GM21360 (cell line): ENCODE measurements around the gene HOXD1.

Experiments
- ATAC-seq: cut with Tn5 transposase; IDR thresholded peaks from one replicate; pipeline ENCODE4 v1.9.1; 2021; ENCODE audit warnings: mild to moderate bottlenecking, moderate library complexity; ENCODE audit not compliant: unreplicated experiment

HOXD1 gene

GRCh38 chr2:176178757-176179295 lies 9.6 kb upstream of the HOXD1 start:
- ATAC-seq: no peak

DNA sequence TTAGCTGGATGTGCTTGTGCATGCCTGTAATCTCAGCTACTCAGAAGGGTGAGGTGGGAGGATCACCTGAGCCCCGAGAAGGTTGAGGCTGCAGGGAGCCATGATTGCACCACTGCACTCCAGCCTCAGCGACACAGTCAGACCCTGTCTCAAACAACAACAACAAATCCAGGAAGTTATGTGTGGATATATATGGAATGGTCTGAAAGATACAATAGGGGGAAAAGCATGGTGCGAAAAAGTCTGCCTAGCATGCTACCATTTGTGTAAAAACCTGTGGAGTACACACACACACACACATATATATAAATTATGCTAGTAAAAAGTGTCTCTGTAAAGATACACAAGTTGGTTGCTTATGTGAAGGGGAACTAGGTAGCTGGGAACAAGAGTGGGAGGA lies 6.9 kb upstream of the HOXD1 start:
- ATAC-seq: no peak

GRCh38 chr2:176182671-176183070 lies 5.8 kb upstream of the HOXD1 start:
- no peak for ATAC-seq

DNA sequence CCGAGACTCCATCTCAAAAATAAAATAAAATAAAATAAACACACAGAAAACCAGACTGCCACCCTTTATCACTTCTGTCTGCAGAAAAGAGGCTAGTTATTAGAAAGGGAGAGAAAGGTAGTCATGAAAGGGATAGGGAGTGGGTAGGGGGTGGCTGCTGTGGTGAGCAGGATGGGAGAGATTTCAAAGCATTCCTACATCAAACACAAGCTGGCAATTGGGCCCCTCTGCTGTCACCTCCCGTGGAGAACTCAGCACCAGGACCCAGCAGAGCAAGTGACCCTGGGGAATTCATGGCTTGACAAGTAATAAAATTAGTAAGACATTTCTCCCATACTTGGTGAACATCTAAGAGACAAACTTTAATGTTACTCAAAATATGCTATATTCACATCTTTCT lies 3.7 kb upstream of the HOXD1 start:
- no peak for ATAC-seq

- no peak for ATAC-seq
Measured at GRCh38 chr2:176186024-176186423, 2.4 kb upstream of the HOXD1 start.

DNA sequence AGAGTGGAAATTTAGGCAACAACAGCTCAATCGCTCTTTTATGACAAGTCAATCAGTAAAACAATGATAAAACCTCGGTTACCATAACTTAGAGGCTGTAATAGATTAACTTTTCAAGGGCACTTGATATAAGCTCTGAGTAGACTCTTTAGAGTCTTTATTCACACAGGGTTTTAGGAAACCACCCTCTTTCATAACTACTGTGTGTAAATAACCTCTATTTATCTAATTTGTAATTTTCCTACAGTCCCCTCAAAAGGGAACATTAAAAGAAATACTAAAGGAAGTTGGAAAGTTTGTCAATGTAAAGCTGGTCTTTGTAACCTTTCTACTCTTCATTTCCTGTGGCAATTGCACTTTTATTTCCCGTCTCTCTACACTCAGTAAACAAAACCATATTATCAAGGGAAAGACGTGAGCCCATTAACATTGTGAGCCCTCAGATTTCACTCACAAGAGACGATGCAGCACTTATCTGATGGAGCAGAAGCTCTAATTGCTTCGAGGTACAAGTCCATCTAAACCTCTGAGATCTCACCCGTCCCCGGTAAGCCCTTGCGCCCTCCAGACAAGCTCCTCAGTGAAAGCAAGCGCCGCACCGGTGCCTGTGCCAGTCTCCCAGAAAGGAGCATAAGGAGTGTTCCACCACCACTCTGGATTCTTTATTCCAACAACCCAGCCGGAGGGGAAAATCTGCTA lies 1.1 kb upstream of the HOXD1 start:
- no peak for ATAC-seq

DNA sequence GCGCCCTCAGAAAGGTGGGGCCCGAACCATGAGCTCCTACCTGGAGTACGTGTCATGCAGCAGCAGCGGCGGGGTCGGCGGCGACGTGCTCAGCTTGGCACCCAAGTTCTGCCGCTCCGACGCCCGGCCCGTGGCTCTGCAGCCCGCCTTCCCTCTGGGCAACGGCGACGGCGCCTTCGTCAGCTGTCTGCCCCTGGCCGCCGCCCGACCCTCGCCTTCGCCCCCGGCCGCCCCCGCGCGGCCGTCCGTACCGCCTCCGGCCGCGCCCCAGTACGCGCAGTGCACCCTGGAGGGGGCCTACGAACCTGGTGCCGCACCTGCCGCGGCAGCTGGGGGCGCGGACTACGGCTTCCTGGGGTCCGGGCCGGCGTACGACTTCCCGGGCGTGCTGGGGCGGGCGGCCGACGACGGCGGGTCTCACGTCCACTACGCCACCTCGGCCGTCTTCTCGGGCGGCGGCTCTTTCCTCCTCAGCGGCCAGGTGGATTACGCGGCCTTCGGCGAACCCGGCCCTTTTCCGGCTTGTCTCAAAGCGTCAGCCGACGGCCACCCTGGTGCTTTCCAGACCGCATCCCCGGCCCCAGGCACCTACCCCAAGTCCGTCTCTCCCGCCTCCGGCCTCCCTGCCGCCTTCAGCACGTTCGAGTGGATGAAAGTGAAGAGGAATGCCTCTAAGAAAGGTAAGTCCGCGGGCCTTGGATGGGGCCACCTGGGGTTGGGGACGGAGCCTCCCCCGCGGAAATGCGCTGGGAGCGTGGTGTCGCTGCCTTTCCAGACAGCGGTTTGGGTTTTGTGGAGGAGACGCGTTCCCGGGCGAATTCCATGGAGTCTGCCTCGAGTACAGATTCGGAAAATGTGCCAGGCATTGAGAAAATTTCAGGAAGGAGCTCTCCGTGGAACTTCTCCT lies 559 bp downstream of the HOXD1 start:
- ATAC-seq: no peak

DNA sequence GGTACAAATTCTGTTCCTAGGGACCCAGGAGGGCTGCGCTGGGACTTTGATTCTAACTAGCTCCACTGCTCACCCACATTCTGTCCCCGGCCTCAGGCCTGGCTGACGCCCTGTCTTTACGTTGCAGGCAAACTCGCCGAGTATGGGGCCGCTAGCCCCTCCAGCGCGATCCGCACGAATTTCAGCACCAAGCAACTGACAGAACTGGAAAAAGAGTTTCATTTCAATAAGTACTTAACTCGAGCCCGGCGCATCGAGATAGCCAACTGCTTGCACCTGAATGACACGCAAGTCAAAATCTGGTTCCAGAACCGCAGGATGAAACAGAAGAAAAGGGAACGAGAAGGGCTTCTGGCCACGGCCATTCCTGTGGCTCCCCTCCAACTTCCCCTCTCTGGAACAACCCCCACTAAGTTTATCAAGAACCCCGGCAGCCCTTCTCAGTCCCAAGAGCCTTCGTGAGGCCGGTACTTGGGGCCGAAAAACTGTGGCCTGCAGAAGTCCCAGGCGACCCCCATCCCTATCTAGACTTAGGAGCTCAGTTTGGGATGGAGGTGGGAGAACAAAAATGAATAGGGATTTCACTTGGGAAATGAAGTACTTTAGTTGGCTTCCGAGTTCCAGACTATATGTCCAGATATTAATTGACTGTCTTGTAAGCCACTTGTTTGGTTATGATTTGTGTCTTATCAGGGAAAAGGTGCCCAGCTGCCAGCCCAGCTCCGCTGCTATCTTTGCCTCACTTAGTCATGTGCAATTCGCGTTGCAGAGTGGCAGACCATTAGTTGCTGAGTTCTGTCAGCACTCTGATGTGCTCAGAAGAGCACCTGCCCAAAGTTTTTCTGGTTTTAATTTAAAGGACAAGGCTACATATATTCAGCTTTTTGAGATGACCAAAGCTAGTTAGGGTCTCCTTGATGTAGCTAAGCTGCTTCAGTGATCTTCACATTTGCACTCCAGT lies 1.5 kb downstream of the HOXD1 start:
- ATAC-seq: no peak

- no peak for ATAC-seq
Measured at GRCh38 chr2:176192351-176192750, 3.9 kb downstream of the HOXD1 start.

- ATAC-seq: no peak
Measured at GRCh38 chr2:176193048-176193447, 4.6 kb downstream of the HOXD1 start.

DNA sequence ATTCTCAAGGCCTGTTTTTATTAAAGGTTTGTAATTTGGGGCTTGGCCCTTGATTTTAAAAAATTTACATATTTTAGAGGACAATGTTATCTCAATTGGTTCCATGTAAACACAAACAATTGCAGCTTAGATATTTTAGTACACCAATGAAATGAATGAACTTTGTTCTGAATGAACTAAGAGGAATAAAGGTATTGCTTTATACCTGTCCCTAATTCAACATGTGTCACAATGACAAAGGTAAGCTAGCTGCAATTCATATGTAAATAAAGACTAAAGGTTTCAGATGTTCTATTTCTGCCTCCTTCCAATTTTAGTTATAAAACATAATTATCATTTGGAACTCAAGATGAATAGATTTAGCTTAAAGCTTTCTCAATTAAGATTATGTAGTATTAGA lies 11.4 kb downstream of the HOXD1 start:
- no peak for ATAC-seq

GRCh38 chr2:176200971-176201370 lies 12.5 kb downstream of the HOXD1 start:
- ATAC-seq: no peak

DNA sequence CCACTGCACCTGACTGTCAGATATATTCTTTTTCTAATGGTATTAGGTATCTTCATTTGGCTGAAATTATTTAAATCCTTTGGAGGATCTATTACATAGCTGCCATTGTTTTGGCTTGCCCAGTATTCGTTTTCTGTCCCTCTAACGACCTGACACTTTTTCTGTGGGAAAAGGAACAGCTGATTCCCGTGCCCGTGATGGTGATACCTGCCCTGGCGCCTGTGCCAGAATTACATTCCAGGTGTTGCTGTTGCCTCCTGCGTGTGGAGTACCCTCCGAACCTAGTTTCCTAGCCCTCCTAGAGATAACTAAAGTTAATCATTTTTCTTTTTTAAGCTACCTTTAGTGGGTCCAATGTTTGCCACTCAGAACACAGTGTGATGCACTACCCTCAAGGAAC lies 14.0 kb downstream of the HOXD1 start:
- ATAC-seq: no peak

- ATAC-seq: no peak
Measured at GRCh38 chr2:176205126-176205525, 16.7 kb downstream of the HOXD1 start.

GRCh38 chr2:176206136-176206535 lies 17.7 kb downstream of the HOXD1 start:
- ATAC-seq: no peak

- ATAC-seq: no peak
Measured at GRCh38 chr2:176206682-176207081, 18.2 kb downstream of the HOXD1 start.

DNA sequence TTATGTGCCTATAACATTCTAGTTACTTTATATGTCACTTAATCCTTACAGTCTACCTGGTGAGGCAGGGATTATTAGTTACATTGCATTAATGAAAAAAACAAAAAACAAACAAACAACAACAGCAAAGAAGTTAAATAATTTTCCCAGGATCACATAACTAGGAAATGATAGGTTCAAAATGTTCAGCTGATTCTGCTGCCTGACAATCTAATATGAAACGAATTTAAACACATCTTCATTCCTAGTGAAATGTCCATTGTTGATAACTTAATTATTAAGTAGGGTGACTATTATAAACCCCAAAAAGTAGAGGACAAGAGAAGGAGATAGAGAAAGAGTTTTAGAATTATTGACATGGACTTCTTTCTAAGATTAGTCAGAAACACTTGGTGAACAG lies 22.6 kb downstream of the HOXD1 start:
- no peak for ATAC-seq

GRCh38 chr2:176212276-176212675 lies 23.8 kb downstream of the HOXD1 start:
- ATAC-seq: no peak

GRCh38 chr2:176213406-176213805 lies 24.9 kb downstream of the HOXD1 start:
- ATAC-seq: no peak

DNA sequence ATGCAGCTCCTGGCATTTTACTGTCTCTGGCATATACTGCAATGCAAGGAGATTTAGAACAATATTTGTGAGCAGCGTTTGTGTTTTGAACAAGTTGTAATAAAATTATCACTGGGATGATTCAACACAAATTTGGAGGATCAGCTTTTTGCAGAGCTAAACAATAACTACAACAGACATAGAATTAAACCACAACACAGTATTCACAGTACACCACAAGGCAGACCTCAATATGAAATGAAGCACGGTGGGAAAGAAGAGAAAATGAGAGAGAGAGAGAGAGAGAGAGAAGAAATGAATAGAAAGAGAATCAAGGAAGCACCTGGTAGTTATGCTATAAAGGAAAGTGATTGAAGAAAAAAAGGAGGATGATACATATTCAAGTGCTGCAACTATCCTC lies 39.4 kb downstream of the HOXD1 start:
- ATAC-seq: no peak

- ATAC-seq: no peak
Measured at GRCh38 chr2:176234156-176234555, 45.7 kb downstream of the HOXD1 start.
